Measurements from ENCODE around the gene LRRC4C.

GRCh38 chr11:41399323-41399722 is 60.1 kb downstream of the LRRC4C start:
- TF ChIP-seq CTCF (IDR thresholded peaks at IDR 0.05) (no peak), ZFX (IDR thresholded peaks at IDR 0.05; ENCODE audit: borderline replicate concordance) (no peak)

Data from 22Rv1 (cell line).